IMR-90 (cell line): Measurements from ENCODE around the gene PLP1. TPM values are rescaled to one million over a fixed set of nuclear protein-coding genes. Genes with fewer than 3 reads are reported as not detected.

ENCODE experiments used
- ATAC-seq: fragments of 200-7000 bp; cut with Tn5 transposase; 2 replicates; pipeline ENCODE4 v1.9.1; 2020; ENCODE audit warnings: low read depth, mild to moderate bottlenecking, moderate library complexity
- BruUV-seq: library from RNA; stranded (reverse); fragments of 400-500 nt; replicated peaks from 2 replicates; lab custom pipeline; 2021; lab: Mats Ljungman, UMichigan
- CTCF ChIA-PET: fragments of 300-600 bp; formaldehyde crosslinking; extraction: SDS; loops from one replicate; lab custom pipeline; 2021; ENCODE audit warnings: antibody characterized with exemption; lab: Yijun Ruan, JAX
- POLR2A ChIA-PET: fragments of 300-600 bp; sonication (Branson Sonifier 250); formaldehyde crosslinking; loops from one replicate; lab custom pipeline; 2022; ENCODE audit warnings: antibody characterized with exemption; ENCODE audit not compliant: unreplicated experiment; lab: Charles Lee
- DNase-seq: peaks from one replicate; pipeline ENCODE4 v3.0.0; 2013
- H2AFZ ChIP-seq: replicated peaks from 2 replicates; pipeline ENCODE3; 2013; ENCODE audit warnings: low read length, mild to moderate bottlenecking; ENCODE audit not compliant: poor library complexity
- H2AK5ac ChIP-seq: 2 replicates; pipeline ENCODE4 v1.6.1; 2013; ENCODE audit warnings: low read depth, low read length, inconsistent platforms
- H2AK9ac ChIP-seq: replicated peaks from 2 replicates; pipeline ENCODE3; 2013; ENCODE audit warnings: mild to moderate bottlenecking, low read depth, low read length, moderate library complexity; ENCODE audit not compliant: poor library complexity
- H2BK120ac ChIP-seq: 2 replicates; pipeline ENCODE4 v1.6.1; 2013; ENCODE audit warnings: low read depth, low read length, inconsistent platforms
- H2BK15ac ChIP-seq: 3 replicates; pipeline ENCODE4 v1.6.1; 2013; ENCODE audit warnings: low read depth, low read length, inconsistent platforms
- H2BK20ac ChIP-seq: 2 replicates; pipeline ENCODE4 v1.6.1; 2013; ENCODE audit warnings: low read depth, mild to moderate bottlenecking, inconsistent platforms, low read length, moderate library complexity
- H2BK5ac ChIP-seq: 2 replicates; pipeline ENCODE4 v1.6.1; 2013; ENCODE audit warnings: mild to moderate bottlenecking, low read depth, low read length, inconsistent platforms; ENCODE audit not compliant: poor library complexity, severe bottlenecking
- H3K14ac ChIP-seq: replicated peaks from 2 replicates; pipeline ENCODE4 v1.6.1; 2013; ENCODE audit warnings: low read depth, low read length, inconsistent platforms
- H3K18ac ChIP-seq: 2 replicates; pipeline ENCODE4 v1.6.1; 2013; ENCODE audit warnings: low read depth, low read length, control low read depth
- H3K23ac ChIP-seq: 2 replicates; pipeline ENCODE4 v1.6.1; 2013; ENCODE audit warnings: low read depth, low read length, inconsistent platforms
- H3K27ac ChIP-seq: 2 replicates; pipeline ENCODE4 v1.5.1; 2013; ENCODE audit warnings: mild to moderate bottlenecking, control low read depth, low read length; ENCODE audit not compliant: insufficient read depth
- H3K27me3 ChIP-seq: 2 replicates; pipeline ENCODE4 v1.6.1; 2013; ENCODE audit warnings: low read length; ENCODE audit not compliant: control insufficient read depth, insufficient read depth
- H3K36me3 ChIP-seq: 2 replicates; pipeline ENCODE4 v1.6.1; 2013; ENCODE audit warnings: low read length, mixed read lengths; ENCODE audit not compliant: control insufficient read depth, insufficient read depth
- H3K4ac ChIP-seq: 2 replicates; pipeline ENCODE4 v1.6.1; 2013; ENCODE audit warnings: low read depth, low read length, inconsistent platforms
- H3K4me1 ChIP-seq: 2 replicates; pipeline ENCODE4 v1.6.1; 2013; ENCODE audit warnings: low read length, mixed read lengths; ENCODE audit not compliant: control insufficient read depth, insufficient read depth
- H3K4me2 ChIP-seq: 2 replicates; pipeline ENCODE4 v1.6.1; 2013; ENCODE audit warnings: low read depth, mild to moderate bottlenecking, control low read depth, low read length, moderate library complexity
- H3K4me3 ChIP-seq: 2 replicates; pipeline ENCODE4 v1.5.1; 2013; ENCODE audit warnings: low read depth, mild to moderate bottlenecking, control low read depth, low read length, moderate library complexity; ENCODE audit not compliant: insufficient read depth
- H3K56ac ChIP-seq: 2 replicates; pipeline ENCODE4 v1.6.1; 2013; ENCODE audit warnings: low read length, inconsistent platforms; ENCODE audit not compliant: insufficient read depth; ENCODE audit errors: extremely low read depth
- H3K79me1 ChIP-seq, 2 experiments: 2 replicates each; pipeline ENCODE4 v1.6.1; 2013; ENCODE audit warnings: low read length in 2 of 2, inconsistent platforms in 1 of 2, low read depth in 1 of 2
- H3K9ac ChIP-seq: 2 replicates; pipeline ENCODE4 v1.6.1; 2013; ENCODE audit warnings: low read depth, low read length, control low read depth
- H3K9me1 ChIP-seq: 2 replicates; pipeline ENCODE4 v1.6.1; 2013; ENCODE audit warnings: low read length, inconsistent platforms; ENCODE audit not compliant: insufficient read depth
- H3K9me3 ChIP-seq: 2 replicates; pipeline ENCODE4 v1.6.1; 2013; ENCODE audit warnings: low read length; ENCODE audit not compliant: control insufficient read depth, insufficient read depth
- H4K20me1 ChIP-seq: 2 replicates; pipeline ENCODE4 v1.6.1; 2013; ENCODE audit warnings: low read length, inconsistent platforms; ENCODE audit not compliant: insufficient read depth
- H4K5ac ChIP-seq: 2 replicates; pipeline ENCODE4 v1.6.1; 2013; ENCODE audit warnings: mild to moderate bottlenecking, low read depth, low read length, control low read depth
- H4K8ac ChIP-seq, 2 experiments: 2 replicates each; pipeline ENCODE4 v1.6.1; 2013; ENCODE audit warnings: low read depth in 2 of 2, low read length in 2 of 2, control low read depth in 1 of 2, inconsistent platforms in 1 of 2
- H4K91ac ChIP-seq: 2 replicates; pipeline ENCODE4 v1.6.1; 2013; ENCODE audit warnings: low read depth, low read length, inconsistent platforms; ENCODE audit not compliant: insufficient read depth
- CEBPB ChIP-seq: IDR thresholded peaks from 2 replicates; pipeline ENCODE4 v1.6.1; 2012; ENCODE audit warnings: low read depth, low read length, improper control_type of control experiment
- CHD1 ChIP-seq: IDR thresholded peaks from 2 replicates; pipeline ENCODE4 v1.6.1; 2012; ENCODE audit warnings: low read depth, low read length, improper control_type of control experiment
- CTCF ChIP-seq: conservative IDR thresholded peaks from 2 replicates; pipeline ENCODE4 v1.5.1; 2012; ENCODE audit warnings: mild to moderate bottlenecking, low read depth, low read length, improper control_type of control experiment
- ELK1 ChIP-seq: fragments of 150-350 bp; IDR thresholded peaks from 2 replicates; pipeline ENCODE4 v1.6.1; 2016; ENCODE audit warnings: low read depth, mild to moderate bottlenecking, low read length, moderate library complexity, borderline replicate concordance
- FOS ChIP-seq: fragments of 150-350 bp; IDR thresholded peaks from 2 replicates; pipeline ENCODE4 v1.6.1; 2016; ENCODE audit warnings: low read depth, low read length
- MAFK ChIP-seq: IDR thresholded peaks from 2 replicates; pipeline ENCODE4 v1.6.1; 2012; ENCODE audit warnings: low read depth, low read length, improper control_type of control experiment
- MAZ ChIP-seq: IDR thresholded peaks from 2 replicates; pipeline ENCODE4 v1.6.1; 2012; ENCODE audit warnings: low read depth, mild to moderate bottlenecking, low read length, improper control_type of control experiment, moderate library complexity, borderline replicate concordance
- MXI1 ChIP-seq: IDR thresholded peaks from 2 replicates; pipeline ENCODE4 v1.6.1; 2012; ENCODE audit warnings: low read depth, mild to moderate bottlenecking, low read length, moderate library complexity, borderline replicate concordance
- RAD21 ChIP-seq: IDR thresholded peaks from 2 replicates; pipeline ENCODE4 v1.6.1; 2012; ENCODE audit warnings: low read length, improper control_type of control experiment
- SMC3 ChIP-seq: fragments of 150-350 bp; IDR thresholded peaks from 2 replicates; pipeline ENCODE4 v1.6.1; 2016; ENCODE audit warnings: low read depth, mild to moderate bottlenecking, antibody characterized with exemption, low read length, moderate library complexity
- WGBS, 2 experiments: methylation state at CpG; one replicate each; pipeline versions ENCODE4 v1.1.5 to v1.1.7; 2013; ENCODE audit warnings: missing lambda C conversion rate in 2 of 2; ENCODE audit not compliant: insufficient read length in 1 of 2; ENCODE audit errors: extremely low coverage in 2 of 2; 5-methylcytosine and 5-hydroxymethylcytosine counted together
- dilution Hi-C: fragments of 300-500 bp; cut with HindIII; formaldehyde crosslinking; loops from one replicate; pipeline ENCODE4 v1.14.3; 2018; ENCODE audit warnings: low sequenced_read_pairs; ENCODE audit not compliant: unreplicated experiment
- in situ Hi-C: fragments of 300-500 bp; cut with MboI; formaldehyde crosslinking; loops from 3 replicates; pipeline ENCODE4 v1.14.3; 2019; ENCODE audit warnings: low sequenced_read_pairs, inconsistent platforms, mixed read lengths
- intact Hi-C: fragments of 100-400 bp; cut with micrococcal nuclease; formaldehyde crosslinking; loops from 2 replicates; pipeline ENCODE4 v1.10.0; 2022
- polyA plus RNA-seq, 3 experiments: library from polyadenylated mRNA; depleted of rRNA; stranded (reverse); fragments of >200 nt; gene quantifications; 2 replicates each; pipeline ENCODE4 v1.2.3, GENCODE V29; 2012; ENCODE audit warnings: low replicate concordance in 1 of 3
- total RNA-seq: library from RNA; depleted of rRNA; stranded (reverse); fragments of >200 nt; gene quantifications from 2 replicates; pipeline ENCODE4 v1.2.3, GENCODE V29; 2012
- TF ChIP-seq, protein P1 (sequence below): fragments of 150-350 bp; IDR thresholded peaks from 2 replicates; pipeline ENCODE4 v1.6.1; 2017; ENCODE audit warnings: mild to moderate bottlenecking, antibody characterized with exemption, low read length, low read depth

The PLP1 gene
- total and polyA plus RNA-seq, 2 of the 4 experiments (the other 2 are of a cell fraction), result 0.18 to 0.62 TPM

GRCh38 chrX:103806862-103807474 is 30.3 kb downstream of the PLP1 start:
- POLR2A ChIA-PET, result no interaction called here
- ATAC-seq, result no peak

More at GRCh38 chrX:103806862-103807474, 30.3 kb downstream of the PLP1 start:
- no peak for DNase-seq
- Histone ChIP-seq H3K9me3 (no peaks in the 10 kb centered on the region), H3K4me3 (no peak overlapping the region), H3K9ac (no peak overlapping the region), H4K20me1 (no peaks in the 10 kb centered on the region), H2AFZ (no peak overlapping the region), H3K56ac (no peak overlapping the region), H3K27me3 (peaks cover 11% of the 10 kb centered on the region), H4K91ac (no peak overlapping the region), H4K5ac (no peak overlapping the region), H3K18ac (no peak overlapping the region), H3K4me2 (no peak overlapping the region), H3K9me1 (no peaks in the 10 kb centered on the region), H2AK5ac (no peak overlapping the region), H3K14ac (no peak overlapping the region), H2BK20ac (no peak overlapping the region), H3K4ac (no peak overlapping the region), H4K8ac (no peak overlapping the region), H3K4me1 (no peaks in the 10 kb centered on the region), H3K23ac (no peak overlapping the region), H2BK5ac (no peak overlapping the region), H3K36me3 (no peaks in the 10 kb centered on the region), H2BK15ac (no peak overlapping the region), H2AK9ac (no peak overlapping the region), H3K27ac (no peak overlapping the region), H2BK120ac (no peak overlapping the region), H3K79me1 (no peaks in the 10 kb centered on the region)
- CTCF ChIA-PET, result no interaction called here
- no TSS peak for BruUV-seq
- dilution Hi-C loops (no loop called here), intact Hi-C loops (no loop called here), in situ Hi-C loops (loop anchor here (10.0 kb wide), 1 partner anchor 112 kb away; no protein-coding TSS in a partner anchor)
- 57% methylated on average over 1 of the region's 4 CpGs; no CpG with 5 or more reads in 1 of the 2 experiments for WGBS, 2 experiments
- TF ChIP-seq CEBPB (no peak), CHD1 (no peak), FOS (no peak), SMC3 (no peak), MAZ (no peak), MXI1 (no peak), MAFK (no peak), CTCF (no peak), RAD21 (no peak), ELK1 (no peak)
- TF ChIP-seq, protein P1, sequence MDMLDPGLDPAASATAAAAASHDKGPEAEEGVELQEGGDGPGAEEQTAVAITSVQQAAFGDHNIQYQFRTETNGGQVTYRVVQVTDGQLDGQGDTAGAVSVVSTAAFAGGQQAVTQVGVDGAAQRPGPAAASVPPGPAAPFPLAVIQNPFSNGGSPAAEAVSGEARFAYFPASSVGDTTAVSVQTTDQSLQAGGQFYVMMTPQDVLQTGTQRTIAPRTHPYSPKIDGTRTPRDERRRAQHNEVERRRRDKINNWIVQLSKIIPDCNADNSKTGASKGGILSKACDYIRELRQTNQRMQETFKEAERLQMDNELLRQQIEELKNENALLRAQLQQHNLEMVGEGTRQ, result no peak
